ENCODE results near the gene CSPG4.

Gene CSPG4

GRCh38 chr15:75733761-75734651 is 21.4 kb upstream of the CSPG4 start:
- H3K4me3 ChIP-seq (ENCODE audit: low read length), result no peak overlapping the region
- no peak overlapping the region for H2AFZ ChIP-seq (ENCODE audit: low read length)
- H3K27ac ChIP-seq (ENCODE audit: low read length), result no peak overlapping the region
- H3K4me1 ChIP-seq (ENCODE audit: low read length), result no peaks in the 10 kb centered on the region; the same call in 1 of the 2 replicates
- H3F3A ChIP-seq (ENCODE audit: insufficient read depth, low read length), result no peaks in the 10 kb centered on the region
- no peak overlapping the region for H3K9ac ChIP-seq (ENCODE audit: low read length)
- no peaks in the 10 kb centered on the region for H3K9me3 ChIP-seq (replicated peaks; ENCODE audit: insufficient read depth, low read length)
- no peaks in the 10 kb centered on the region for H4K20me1 ChIP-seq (ENCODE audit: insufficient read depth, low read length)
- H3K4me2 ChIP-seq (ENCODE audit: low read depth, low read length), result no peak overlapping the region
- H3K9me2 ChIP-seq (replicated peaks; ENCODE audit: insufficient read depth, low read length), result no peaks in the 10 kb centered on the region
- H3K36me3 ChIP-seq (replicated peaks; ENCODE audit: insufficient read depth, low read length), result no peaks in the 10 kb centered on the region
- H3K79me2 ChIP-seq (ENCODE audit: low read length), result no peaks in the 10 kb centered on the region
- H3K27me3 ChIP-seq (replicated peaks; ENCODE audit: insufficient read depth, low read length), result no peaks in the 10 kb centered on the region
- no peak for TF ChIP-seq CTCF (IDR thresholded peaks at IDR 0.05; ENCODE audit: low read length)
- TF ChIP-seq EZH2phosphoT487 (IDR thresholded peaks at IDR 0.05; ENCODE audit: low read length), result no peak
- no peak for TF ChIP-seq EZH2 (optimal IDR thresholded peaks at IDR 0.05; ENCODE audit: low read depth, low read length)
- no peak for DNase-seq

- H3F3A ChIP-seq (ENCODE audit: insufficient read depth, low read length), result no peaks in the 10 kb centered on the region
- no peaks in the 10 kb centered on the region; the same call in 1 of the 2 replicates for H3K4me1 ChIP-seq (ENCODE audit: low read length)
- H3K27ac ChIP-seq (ENCODE audit: low read length), result no peak overlapping the region
- DNase-seq, result peak; percentile 49
- H3K4me3 ChIP-seq (ENCODE audit: low read length), result no peak overlapping the region; the same call in 1 of the 2 replicates
- no peaks in the 10 kb centered on the region for H3K9me2 ChIP-seq (replicated peaks; ENCODE audit: insufficient read depth, low read length)
- H3K27me3 ChIP-seq (replicated peaks; ENCODE audit: insufficient read depth, low read length), result no peaks in the 10 kb centered on the region
- no peaks in the 10 kb centered on the region for H3K79me2 ChIP-seq (ENCODE audit: low read length)
- no peaks in the 10 kb centered on the region for H3K9me3 ChIP-seq (replicated peaks; ENCODE audit: insufficient read depth, low read length)
- no peaks in the 10 kb centered on the region for H3K36me3 ChIP-seq (replicated peaks; ENCODE audit: insufficient read depth, low read length)
- TF ChIP-seq CTCF (IDR thresholded peaks at IDR 0.05; ENCODE audit: low read length), result peak; percentile 77
- TF ChIP-seq EZH2 (optimal IDR thresholded peaks at IDR 0.05; ENCODE audit: low read depth, low read length), result no peak
- no peaks in the 10 kb centered on the region for H4K20me1 ChIP-seq (ENCODE audit: insufficient read depth, low read length)
- peak overlapping the region; percentile 39; the same call in 1 of the 2 replicates for H3K4me2 ChIP-seq (ENCODE audit: low read depth, low read length)
- peak overlapping the region; percentile 37; the same call in 1 of the 2 replicates for H2AFZ ChIP-seq (ENCODE audit: low read length)
- H3K9ac ChIP-seq (ENCODE audit: low read length), result no peak overlapping the region
Observed at GRCh38 chr15:75732809-75733451, 20.3 kb upstream of the CSPG4 start.

GRCh38 chr15:75732177-75732808 is 19.6 kb upstream of the CSPG4 start:
- Histone ChIP-seq H3K4me2 (ENCODE audit: low read depth, low read length) (peak overlapping the region; percentile 39; the same call in 1 of the 2 replicates), H4K20me1 (ENCODE audit: insufficient read depth, low read length) (no peaks in the 10 kb centered on the region), H3K9me3 (replicated peaks; ENCODE audit: insufficient read depth, low read length) (no peaks in the 10 kb centered on the region), H3K27me3 (replicated peaks; ENCODE audit: insufficient read depth, low read length) (no peaks in the 10 kb centered on the region), H3K4me3 (ENCODE audit: low read length) (no peak overlapping the region; the same call in 1 of the 2 replicates), H3K9ac (ENCODE audit: low read length) (no peak overlapping the region), H3F3A (ENCODE audit: insufficient read depth, low read length) (no peaks in the 10 kb centered on the region), H2AFZ (ENCODE audit: low read length) (peak overlapping the region; percentile 37; the same call in 1 of the 2 replicates), H3K4me1 (ENCODE audit: low read length) (no peaks in the 10 kb centered on the region; the same call in 1 of the 2 replicates), H3K27ac (ENCODE audit: low read length) (no peak overlapping the region), H3K9me2 (replicated peaks; ENCODE audit: insufficient read depth, low read length) (no peaks in the 10 kb centered on the region), H3K79me2 (ENCODE audit: low read length) (no peaks in the 10 kb centered on the region), H3K36me3 (replicated peaks; ENCODE audit: insufficient read depth, low read length) (no peaks in the 10 kb centered on the region)
- TF ChIP-seq EZH2phosphoT487 (IDR thresholded peaks at IDR 0.05; ENCODE audit: low read length) (no peak), EZH2 (optimal IDR thresholded peaks at IDR 0.05; ENCODE audit: low read depth, low read length) (no peak), CTCF (IDR thresholded peaks at IDR 0.05; ENCODE audit: low read length) (no peak)
- DNase-seq, result no peak

Data from MM.1S (cell line).